K562 (cell line): ENCODE results near the gene ZNRF2.

Source experiments
- ARNT ChIP-seq, 2 experiments: fragments of 450-650 bp; IDR thresholded peaks; 2 replicates each; pipeline ENCODE4 v1.6.1; 2016; ENCODE audit warnings: mild to moderate bottlenecking in 1 of 2
- ATF7 ChIP-seq: fragments of 450-650 bp; IDR thresholded peaks from 2 replicates; pipeline ENCODE4 v1.7.1; 2014; ENCODE audit warnings: mild to moderate bottlenecking, moderate library complexity
- E4F1 ChIP-seq: fragments of 250-450 bp; sonication (Bioruptor Pico); IDR thresholded peaks from 2 replicates; pipeline ENCODE4 v1.5.0; 2021; ENCODE audit warnings: mild to moderate bottlenecking, borderline replicate concordance
- FOXJ3 ChIP-seq: sonication (generic); formaldehyde crosslinking; IDR thresholded peaks from 2 replicates; pipeline ENCODE4 v1.4.0; 2020; ENCODE audit warnings: mild to moderate bottlenecking, missing genetic modification reagents
- NFRKB ChIP-seq: fragments of 450-650 bp; IDR thresholded peaks from 2 replicates; pipeline ENCODE4 v1.6.1; 2016; ENCODE audit warnings: low read depth
- NR2F6 ChIP-seq: fragments of 450-650 bp; formaldehyde crosslinking; IDR thresholded peaks from 2 replicates; pipeline ENCODE4 v1.4.0; 2020; ENCODE audit warnings: mild to moderate bottlenecking
- POLR2A ChIP-seq: fragments of 450-650 bp; conservative IDR thresholded peaks from 2 replicates; pipeline ENCODE4 v1.6.1; 2016
- POLR2AphosphoS5 ChIP-seq: IDR thresholded peaks from 2 replicates; pipeline ENCODE4 v1.6.1; 2011; ENCODE audit warnings: mild to moderate bottlenecking, low read depth, low read length, moderate library complexity; ENCODE audit not compliant: control insufficient read depth, insufficient read depth
- RBM39 ChIP-seq: fragments of 200-400 bp; formaldehyde crosslinking; optimal IDR thresholded peaks from 2 replicates; pipeline ENCODE3; 2018; ENCODE audit warnings: low read depth, low read length
- RFX5 ChIP-seq: IDR thresholded peaks from 2 replicates; pipeline ENCODE4 v1.6.1; 2011; ENCODE audit warnings: low read depth, mild to moderate bottlenecking, improper control_type of control experiment, low read length
- TF ChIP-seq, protein P1 (sequence below), 3 experiments: IDR thresholded peaks in 2 of 3; conservative IDR thresholded peaks in 1 of 3; 2 replicates each; pipeline ENCODE4 v1.5.1; 2011 to 2012; ENCODE audit warnings: low read length in 3 of 3, mild to moderate bottlenecking in 3 of 3, control low read depth in 2 of 3, improper control_type of control experiment in 1 of 3, inconsistent platforms in 1 of 3, low read depth in 1 of 3, mixed read lengths in 1 of 3, moderate library complexity in 1 of 3; ENCODE audit not compliant: insufficient read depth in 2 of 3
- TF ChIP-seq, protein P2 (sequence below): sonication (generic); formaldehyde crosslinking; IDR thresholded peaks from 2 replicates; pipeline ENCODE4 v1.9.0; 2022; ENCODE audit warnings: mild to moderate bottlenecking, missing genetic modification reagents

GRCh38 chr7:30327813-30328212 is 43.4 kb downstream of the ZNRF2 start:
- TF ChIP-seq ATF7 (no peak), E4F1 (no peak), POLR2AphosphoS5 (no peak), FOXJ3 (CRISPR knock-in tag) (no peak), NFRKB (no peak), ARNT (IDR thresholded peaks at IDR 0.05) (no peak), RFX5 (no peak), NR2F6 (no peak), POLR2A (no peak), RBM39 (no peak)
- TF ChIP-seq, protein P1, sequence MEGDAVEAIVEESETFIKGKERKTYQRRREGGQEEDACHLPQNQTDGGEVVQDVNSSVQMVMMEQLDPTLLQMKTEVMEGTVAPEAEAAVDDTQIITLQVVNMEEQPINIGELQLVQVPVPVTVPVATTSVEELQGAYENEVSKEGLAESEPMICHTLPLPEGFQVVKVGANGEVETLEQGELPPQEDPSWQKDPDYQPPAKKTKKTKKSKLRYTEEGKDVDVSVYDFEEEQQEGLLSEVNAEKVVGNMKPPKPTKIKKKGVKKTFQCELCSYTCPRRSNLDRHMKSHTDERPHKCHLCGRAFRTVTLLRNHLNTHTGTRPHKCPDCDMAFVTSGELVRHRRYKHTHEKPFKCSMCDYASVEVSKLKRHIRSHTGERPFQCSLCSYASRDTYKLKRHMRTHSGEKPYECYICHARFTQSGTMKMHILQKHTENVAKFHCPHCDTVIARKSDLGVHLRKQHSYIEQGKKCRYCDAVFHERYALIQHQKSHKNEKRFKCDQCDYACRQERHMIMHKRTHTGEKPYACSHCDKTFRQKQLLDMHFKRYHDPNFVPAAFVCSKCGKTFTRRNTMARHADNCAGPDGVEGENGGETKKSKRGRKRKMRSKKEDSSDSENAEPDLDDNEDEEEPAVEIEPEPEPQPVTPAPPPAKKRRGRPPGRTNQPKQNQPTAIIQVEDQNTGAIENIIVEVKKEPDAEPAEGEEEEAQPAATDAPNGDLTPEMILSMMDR (IDR thresholded peaks at IDR 0.05 in 2 of 3, conservative IDR thresholded peaks at IDR 0.05 in 1 of 3; ENCODE audit: insufficient read depth in 2 of 3, low read depth in 1 of 3, low read length in 3 of 3): no peak
- TF ChIP-seq, protein P2, sequence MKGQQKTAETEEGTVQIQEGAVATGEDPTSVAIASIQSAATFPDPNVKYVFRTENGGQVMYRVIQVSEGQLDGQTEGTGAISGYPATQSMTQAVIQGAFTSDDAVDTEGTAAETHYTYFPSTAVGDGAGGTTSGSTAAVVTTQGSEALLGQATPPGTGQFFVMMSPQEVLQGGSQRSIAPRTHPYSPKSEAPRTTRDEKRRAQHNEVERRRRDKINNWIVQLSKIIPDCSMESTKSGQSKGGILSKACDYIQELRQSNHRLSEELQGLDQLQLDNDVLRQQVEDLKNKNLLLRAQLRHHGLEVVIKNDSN: no peak
